Measurements from ENCODE around the gene COX6B1. TPM values are rescaled to one million over a fixed set of nuclear protein-coding genes. Genes with fewer than 3 reads are reported as not detected.
A peak's percentile ranks its signal among the peaks of the same experiment; 100 is the strongest.

Gene COX6B1
- polyA plus RNA-seq, 1 donor from 2014 or later = 1,013 TPM

DNA sequence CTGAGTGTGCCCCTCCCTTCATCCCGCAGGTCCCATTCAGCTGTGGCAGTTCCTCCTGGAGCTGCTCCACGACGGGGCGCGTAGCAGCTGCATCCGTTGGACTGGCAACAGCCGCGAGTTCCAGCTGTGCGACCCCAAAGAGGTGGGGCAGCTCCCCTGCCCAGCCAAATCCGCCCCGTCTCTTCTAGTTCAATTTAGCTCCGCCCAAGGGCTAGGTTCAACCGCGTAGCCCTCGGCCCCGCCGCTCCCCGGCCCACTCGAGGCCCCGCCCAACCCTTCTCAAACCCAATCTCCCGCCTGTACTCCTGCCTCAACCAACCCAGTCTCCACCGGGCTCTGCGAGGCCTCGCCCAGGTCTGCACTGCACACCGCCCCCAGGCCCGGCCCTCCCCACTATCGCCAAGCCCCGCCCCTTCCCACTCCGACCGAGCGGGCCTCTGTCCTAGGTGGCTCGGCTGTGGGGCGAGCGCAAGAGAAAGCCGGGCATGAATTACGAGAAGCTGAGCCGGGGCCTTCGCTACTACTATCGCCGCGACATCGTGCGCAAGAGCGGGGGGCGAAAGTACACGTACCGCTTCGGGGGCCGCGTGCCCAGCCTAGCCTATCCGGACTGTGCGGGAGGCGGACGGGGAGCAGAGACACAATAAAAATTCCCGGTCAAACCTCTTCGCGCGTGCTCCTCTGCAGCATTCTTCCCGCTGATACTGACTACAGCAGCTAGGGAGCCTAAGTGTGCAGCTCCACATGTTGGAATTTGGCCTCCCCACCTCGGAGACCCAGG lies 3.7 kb upstream of the COX6B1 start:
- Histone ChIP-seq H3K4me2 (ENCODE audit: low read length) (no peak overlapping the region), H3K9me3 (ENCODE audit: low read length) (no peaks in the 10 kb centered on the region), H3K27me3 (ENCODE audit: insufficient read depth, low read depth, low read length) (peaks cover 22% of the 10 kb centered on the region), H3K9me2 (ENCODE audit: insufficient read depth, low read length) (no peaks in the 10 kb centered on the region), H3K9ac (ENCODE audit: low read length) (peak overlapping the region; percentile 42), H3K36me3 (ENCODE audit: insufficient read depth, low read length) (no peaks in the 10 kb centered on the region), H3K4me3 (ENCODE audit: low read length) (peak overlapping the region; percentile 63), H3K79me2 (replicated peaks; ENCODE audit: insufficient read depth, low read length) (peaks cover 10% of the 10 kb centered on the region), H3F3A (ENCODE audit: insufficient read depth, low read length, poor library complexity, severe bottlenecking) (no peaks in the 10 kb centered on the region), H4K20me1 (ENCODE audit: insufficient read depth) (no peaks in the 10 kb centered on the region), H3K27ac (ENCODE audit: low read length) (no peak overlapping the region), H2AFZ (ENCODE audit: low read depth, low read length) (peak overlapping the region; percentile 14)
- TF ChIP-seq MXI1 (conservative IDR thresholded peaks at IDR 0.05; ENCODE audit: poor library complexity, severe bottlenecking) = peak; percentile 28
- no peak for TF ChIP-seq TAF1 (IDR thresholded peaks at IDR 0.05; ENCODE audit: low read depth)

GRCh38 chr19:35644987-35645679 lies 3.0 kb upstream of the COX6B1 start:
- Histone ChIP-seq H3K4me3 (ENCODE audit: low read length) (peak overlapping the region; percentile 63), H4K20me1 (ENCODE audit: insufficient read depth) (no peaks in the 10 kb centered on the region), H2AFZ (ENCODE audit: low read depth, low read length) (no peak overlapping the region), H3F3A (ENCODE audit: insufficient read depth, low read length, poor library complexity, severe bottlenecking) (no peaks in the 10 kb centered on the region), H3K36me3 (ENCODE audit: insufficient read depth, low read length) (no peaks in the 10 kb centered on the region), H3K27ac (ENCODE audit: low read length) (no peak overlapping the region), H3K9me2 (ENCODE audit: insufficient read depth, low read length) (no peaks in the 10 kb centered on the region), H3K27me3 (ENCODE audit: insufficient read depth, low read depth, low read length) (peaks cover 22% of the 10 kb centered on the region), H3K9ac (ENCODE audit: low read length) (peak overlapping the region; percentile 42), H3K4me2 (ENCODE audit: low read length) (no peak overlapping the region), H3K79me2 (replicated peaks; ENCODE audit: insufficient read depth, low read length) (peaks cover 12% of the 10 kb centered on the region), H3K9me3 (ENCODE audit: low read length) (no peaks in the 10 kb centered on the region)
- TF ChIP-seq POLR2AphosphoS5 (IDR thresholded peaks at IDR 0.05) = no peak
- no peak for TF ChIP-seq MXI1 (conservative IDR thresholded peaks at IDR 0.05; ENCODE audit: poor library complexity, severe bottlenecking)
- no peak for TF ChIP-seq EZH2 (IDR thresholded peaks at IDR 0.05; ENCODE audit: borderline replicate concordance, insufficient read depth, low read length, poor library complexity, severe bottlenecking)
- no peak for TF ChIP-seq CTCF (IDR thresholded peaks at IDR 0.05; ENCODE audit: poor library complexity, severe bottlenecking)
- no peak for TF ChIP-seq TAF1 (IDR thresholded peaks at IDR 0.05; ENCODE audit: low read depth)
- TF ChIP-seq RAD21 (conservative IDR thresholded peaks at IDR 0.05) = no peak
- TF ChIP-seq SMC3 (conservative IDR thresholded peaks at IDR 0.05; ENCODE audit: poor library complexity) = no peak
- TF ChIP-seq, protein P1, sequence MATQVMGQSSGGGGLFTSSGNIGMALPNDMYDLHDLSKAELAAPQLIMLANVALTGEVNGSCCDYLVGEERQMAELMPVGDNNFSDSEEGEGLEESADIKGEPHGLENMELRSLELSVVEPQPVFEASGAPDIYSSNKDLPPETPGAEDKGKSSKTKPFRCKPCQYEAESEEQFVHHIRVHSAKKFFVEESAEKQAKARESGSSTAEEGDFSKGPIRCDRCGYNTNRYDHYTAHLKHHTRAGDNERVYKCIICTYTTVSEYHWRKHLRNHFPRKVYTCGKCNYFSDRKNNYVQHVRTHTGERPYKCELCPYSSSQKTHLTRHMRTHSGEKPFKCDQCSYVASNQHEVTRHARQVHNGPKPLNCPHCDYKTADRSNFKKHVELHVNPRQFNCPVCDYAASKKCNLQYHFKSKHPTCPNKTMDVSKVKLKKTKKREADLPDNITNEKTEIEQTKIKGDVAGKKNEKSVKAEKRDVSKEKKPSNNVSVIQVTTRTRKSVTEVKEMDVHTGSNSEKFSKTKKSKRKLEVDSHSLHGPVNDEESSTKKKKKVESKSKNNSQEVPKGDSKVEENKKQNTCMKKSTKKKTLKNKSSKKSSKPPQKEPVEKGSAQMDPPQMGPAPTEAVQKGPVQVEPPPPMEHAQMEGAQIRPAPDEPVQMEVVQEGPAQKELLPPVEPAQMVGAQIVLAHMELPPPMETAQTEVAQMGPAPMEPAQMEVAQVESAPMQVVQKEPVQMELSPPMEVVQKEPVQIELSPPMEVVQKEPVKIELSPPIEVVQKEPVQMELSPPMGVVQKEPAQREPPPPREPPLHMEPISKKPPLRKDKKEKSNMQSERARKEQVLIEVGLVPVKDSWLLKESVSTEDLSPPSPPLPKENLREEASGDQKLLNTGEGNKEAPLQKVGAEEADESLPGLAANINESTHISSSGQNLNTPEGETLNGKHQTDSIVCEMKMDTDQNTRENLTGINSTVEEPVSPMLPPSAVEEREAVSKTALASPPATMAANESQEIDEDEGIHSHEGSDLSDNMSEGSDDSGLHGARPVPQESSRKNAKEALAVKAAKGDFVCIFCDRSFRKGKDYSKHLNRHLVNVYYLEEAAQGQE (IDR thresholded peaks at IDR 0.05; ENCODE audit: borderline replicate concordance) = no peak
- TF ChIP-seq EP300 (conservative IDR thresholded peaks at IDR 0.05; ENCODE audit: poor library complexity, severe bottlenecking) = no peak
